Measurements from ENCODE around the gene CADM2. TPM values are rescaled to one million over a fixed set of nuclear protein-coding genes. Genes with fewer than 3 reads are reported as not detected.

The CADM2 gene
- total RNA-seq, 4 donors from 2014 or later: 1.2 to 22.3 (median 2.4) TPM

GRCh38 chr3:85867072-85867471 is 908.3 kb downstream of the CADM2 start:
- H3K9me3 ChIP-seq: no peaks in the 10 kb centered on the region
- H3K4me3 ChIP-seq: no peak overlapping the region
- no peak for DNase-seq
- no peaks in the 10 kb centered on the region for H3K4me1 ChIP-seq
- H3K27me3 ChIP-seq: no peaks in the 10 kb centered on the region
- no peaks in the 10 kb centered on the region for H3K36me3 ChIP-seq
- TF ChIP-seq, protein P1, sequence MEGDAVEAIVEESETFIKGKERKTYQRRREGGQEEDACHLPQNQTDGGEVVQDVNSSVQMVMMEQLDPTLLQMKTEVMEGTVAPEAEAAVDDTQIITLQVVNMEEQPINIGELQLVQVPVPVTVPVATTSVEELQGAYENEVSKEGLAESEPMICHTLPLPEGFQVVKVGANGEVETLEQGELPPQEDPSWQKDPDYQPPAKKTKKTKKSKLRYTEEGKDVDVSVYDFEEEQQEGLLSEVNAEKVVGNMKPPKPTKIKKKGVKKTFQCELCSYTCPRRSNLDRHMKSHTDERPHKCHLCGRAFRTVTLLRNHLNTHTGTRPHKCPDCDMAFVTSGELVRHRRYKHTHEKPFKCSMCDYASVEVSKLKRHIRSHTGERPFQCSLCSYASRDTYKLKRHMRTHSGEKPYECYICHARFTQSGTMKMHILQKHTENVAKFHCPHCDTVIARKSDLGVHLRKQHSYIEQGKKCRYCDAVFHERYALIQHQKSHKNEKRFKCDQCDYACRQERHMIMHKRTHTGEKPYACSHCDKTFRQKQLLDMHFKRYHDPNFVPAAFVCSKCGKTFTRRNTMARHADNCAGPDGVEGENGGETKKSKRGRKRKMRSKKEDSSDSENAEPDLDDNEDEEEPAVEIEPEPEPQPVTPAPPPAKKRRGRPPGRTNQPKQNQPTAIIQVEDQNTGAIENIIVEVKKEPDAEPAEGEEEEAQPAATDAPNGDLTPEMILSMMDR (IDR thresholded peaks at IDR 0.05): no peak
- TF ChIP-seq POLR2A (IDR thresholded peaks at IDR 0.05): no peak
- H3K27ac ChIP-seq: no peak overlapping the region

DNA sequence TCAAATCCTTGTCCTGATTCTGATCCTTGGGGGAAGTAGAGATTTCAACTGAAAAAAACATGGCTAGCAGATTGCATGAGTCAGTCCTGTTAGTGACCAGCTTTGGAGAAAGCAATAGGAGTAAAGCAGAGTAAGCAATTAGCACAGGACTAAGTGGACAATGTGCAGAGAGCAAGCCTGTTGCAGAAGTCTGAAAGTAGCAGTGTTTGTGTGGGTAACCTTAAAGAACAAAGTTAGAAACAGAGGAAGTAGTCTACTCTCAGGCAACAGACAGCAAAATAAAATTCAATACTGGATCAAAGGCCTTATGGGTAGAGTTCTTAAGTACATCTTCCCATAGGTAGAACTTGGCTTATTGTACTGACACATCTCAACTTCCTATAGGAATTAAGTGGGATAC is 916.8 kb downstream of the CADM2 start:
- H3K4me1 ChIP-seq: no peaks in the 10 kb centered on the region
- no peaks in the 10 kb centered on the region for H3K36me3 ChIP-seq
- no peaks in the 10 kb centered on the region for H3K9me3 ChIP-seq
- TF ChIP-seq, protein P1 (IDR thresholded peaks at IDR 0.05): no peak
- TF ChIP-seq POLR2A (IDR thresholded peaks at IDR 0.05): no peak
- no peak overlapping the region for H3K27ac ChIP-seq
- no peak overlapping the region for H3K4me3 ChIP-seq
- no peaks in the 10 kb centered on the region for H3K27me3 ChIP-seq
- no peak for DNase-seq

DNA sequence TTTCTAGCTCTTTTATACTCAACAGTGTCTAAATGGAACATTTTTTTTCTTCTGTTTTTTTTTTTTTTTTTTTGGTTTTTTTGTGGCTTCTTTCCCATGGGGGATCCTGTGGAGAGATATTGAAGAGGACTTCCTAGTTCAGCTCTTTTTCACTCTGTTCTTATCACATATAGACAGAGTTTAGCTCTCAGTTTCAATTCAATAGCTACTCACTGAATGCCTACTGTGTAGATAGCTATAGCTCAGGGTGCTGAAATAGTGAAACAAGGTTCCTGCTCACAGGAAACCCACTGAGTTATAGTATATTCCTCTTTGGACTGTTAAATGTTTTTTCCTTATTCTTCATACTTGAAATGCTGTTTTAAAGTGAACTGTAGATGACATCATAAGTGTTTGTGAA is 918.8 kb downstream of the CADM2 start:
- Histone ChIP-seq H3K36me3 (no peaks in the 10 kb centered on the region), H3K27ac (no peak overlapping the region), H3K9me3 (no peaks in the 10 kb centered on the region), H3K4me1 (no peaks in the 10 kb centered on the region), H3K4me3 (no peak overlapping the region), H3K27me3 (no peaks in the 10 kb centered on the region)
- TF ChIP-seq, protein P1 (IDR thresholded peaks at IDR 0.05): no peak
- TF ChIP-seq POLR2A (IDR thresholded peaks at IDR 0.05): no peak
- no peak for DNase-seq

DNA sequence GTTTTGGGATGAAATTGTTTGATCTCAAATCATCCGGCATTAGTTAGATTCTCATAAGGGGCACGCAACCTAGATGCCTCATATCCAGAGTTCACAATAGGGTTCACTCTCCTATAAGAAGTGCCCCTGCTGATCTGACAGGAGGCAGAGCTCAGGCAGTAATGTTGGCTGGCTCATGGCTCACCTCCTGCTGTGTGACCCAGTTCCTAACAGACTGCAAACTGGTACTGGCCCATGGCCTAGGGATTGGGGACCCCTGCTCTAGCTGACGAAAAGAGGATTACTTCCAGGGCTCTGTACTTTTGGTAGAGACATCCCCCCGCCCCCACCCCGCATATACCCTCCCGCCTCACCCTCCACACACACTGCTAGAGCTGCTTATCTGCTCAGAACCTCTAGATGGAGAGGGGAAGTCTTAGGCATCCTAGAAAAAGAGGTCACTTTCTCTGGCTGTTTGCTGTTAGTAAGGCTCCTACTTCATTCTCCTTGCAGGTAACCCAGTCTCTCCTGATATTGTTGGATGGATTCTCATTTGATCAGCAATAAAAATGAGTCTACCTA is 923.1 kb downstream of the CADM2 start:
- no peaks in the 10 kb centered on the region for H3K4me1 ChIP-seq
- TF ChIP-seq POLR2A (IDR thresholded peaks at IDR 0.05): no peak
- TF ChIP-seq, protein P1 (IDR thresholded peaks at IDR 0.05): no peak
- H3K27ac ChIP-seq: no peak overlapping the region
- no peak overlapping the region for H3K4me3 ChIP-seq
- no peaks in the 10 kb centered on the region for H3K27me3 ChIP-seq
- H3K36me3 ChIP-seq: no peaks in the 10 kb centered on the region
- DNase-seq: no peak
- no peaks in the 10 kb centered on the region for H3K9me3 ChIP-seq

- Histone ChIP-seq H3K4me1 (no peaks in the 10 kb centered on the region), H3K36me3 (no peaks in the 10 kb centered on the region), H3K27me3 (no peaks in the 10 kb centered on the region), H3K9me3 (no peaks in the 10 kb centered on the region), H3K27ac (no peak overlapping the region), H3K4me3 (no peak overlapping the region)
- TF ChIP-seq, protein P1 (IDR thresholded peaks at IDR 0.05): no peak
- TF ChIP-seq POLR2A (IDR thresholded peaks at IDR 0.05): no peak
- no peak for DNase-seq
Measured at GRCh38 chr3:85890043-85890555, 931.3 kb downstream of the CADM2 start.

- DNase-seq: no peak
- no peaks in the 10 kb centered on the region for H3K27me3 ChIP-seq
Measured at GRCh38 chr3:85903434-85903833, 944.6 kb downstream of the CADM2 start.

More at GRCh38 chr3:85903434-85903833, 944.6 kb downstream of the CADM2 start:
- Histone ChIP-seq H3K36me3 (no peaks in the 10 kb centered on the region), H3K9me3 (no peaks in the 10 kb centered on the region), H3K27ac (no peak overlapping the region), H3K4me1 (no peaks in the 10 kb centered on the region), H3K4me3 (no peak overlapping the region)
- TF ChIP-seq, protein P1 (IDR thresholded peaks at IDR 0.05): no peak
- no peak for TF ChIP-seq POLR2A (IDR thresholded peaks at IDR 0.05)
